Lower leg skin (tissue), 4 donors: ENCODE results near the gene ATP9A. TPM values are rescaled to one million over a fixed set of nuclear protein-coding genes. Genes with fewer than 3 reads are reported as not detected.
"Not testable (repeated sequence)": the region's sequence is repeated elsewhere in the genome, so short reads cannot be mapped to it uniquely, and the experiment has no call there.

Experiments
- DNase-seq, 2 donors: peaks; one replicate each; pipeline ENCODE4 v3.0.0-alpha.2; 2019; ENCODE audit warnings: low spot score in 2 of 2
- H3K4me3 ChIP-seq: fragments of 200-600 bp; sonication (generic); 2 replicates; pipeline ENCODE4 v1.5.1; 2017; ENCODE audit warnings: mild to moderate bottlenecking, low read depth; ENCODE audit not compliant: poor library complexity, severe bottlenecking
- POLR2A ChIP-seq, 2 donors: fragments of 450-650 bp; IDR thresholded peaks; one replicate each; pipeline ENCODE4 v1.6.1; 2016 to 2017; ENCODE audit warnings: antibody characterized with exemption in 2 of 2, mild to moderate bottlenecking in 1 of 2, moderate library complexity in 1 of 2
- WGBS, 2 donors: methylation state at CpG; one replicate each; pipeline ENCODE4 v1.1.5; 2018; 5-methylcytosine and 5-hydroxymethylcytosine counted together
- intact Hi-C: fragments of 100-400 bp; cut with DNase I; formaldehyde crosslinking; loops from one replicate; pipeline ENCODE4 v1.15.0; 2023; ENCODE audit warnings: low total_unique reads
- total RNA-seq, 4 donors: library from RNA; depleted of rRNA; stranded (reverse); fragments of >200 nt; gene quantifications; one replicate each; pipeline ENCODE4 v1.1.0, GENCODE V29; 2016
- TF ChIP-seq, protein P1 (sequence below), 3 donors: fragments of 450-650 bp; IDR thresholded peaks; one replicate each; pipeline ENCODE4 v1.5.1; 2016; ENCODE audit warnings: antibody characterized with exemption in 3 of 3, mild to moderate bottlenecking in 3 of 3, moderate library complexity in 2 of 3

The ATP9A gene
- total RNA-seq, 4 donors from 2014 or later: 14.1 to 23.6 (median 16.1) TPM

DNA sequence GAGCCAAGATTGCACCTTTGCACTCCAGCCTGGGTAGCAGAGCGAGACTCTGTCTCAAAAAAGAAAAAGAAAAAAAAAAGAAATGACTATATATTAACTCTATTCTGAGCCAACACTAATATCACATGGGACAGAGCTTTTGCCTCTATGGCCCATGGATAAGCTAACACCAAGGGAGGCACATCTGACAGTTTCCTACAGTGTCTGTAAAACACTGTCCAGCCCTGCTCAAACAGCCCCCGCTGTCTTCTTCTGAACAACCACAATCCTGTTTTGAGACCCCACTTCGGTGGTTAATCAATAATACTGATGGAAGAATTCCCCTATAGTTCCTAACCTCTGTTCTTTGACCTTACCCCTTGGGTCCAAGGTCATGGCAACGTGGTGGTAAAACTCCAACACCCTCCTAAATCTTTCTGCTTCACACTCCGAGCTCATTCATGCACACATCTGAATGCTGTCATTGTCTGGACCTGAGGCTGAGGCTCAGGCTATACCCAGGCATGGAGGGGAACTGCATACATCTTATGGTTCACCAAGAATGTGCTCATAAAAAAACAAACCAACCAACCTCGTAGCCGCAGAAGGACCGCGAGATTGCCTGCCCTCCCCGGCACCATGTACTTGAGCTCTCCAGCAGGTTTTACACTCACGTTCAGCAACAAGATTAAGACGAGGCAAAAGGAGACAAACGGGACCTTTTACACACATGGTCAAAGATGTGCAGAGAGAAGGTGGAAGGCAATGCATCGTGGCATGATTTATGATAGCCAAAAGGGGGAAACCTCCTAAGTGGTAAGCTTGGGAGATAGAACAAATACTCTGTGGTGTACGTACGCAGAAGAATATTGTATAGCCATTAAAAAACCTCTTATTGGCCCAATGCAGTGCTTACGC lies 120.3 kb downstream of the ATP9A start:
- no peak for DNase-seq
- no peak overlapping the region for H3K4me3 ChIP-seq
- WGBS, 2 donors: 80% methylated on average over 17 of the region's 17 CpGs
- intact Hi-C loops: no loop called here
- no peak for TF ChIP-seq POLR2A (IDR thresholded peaks at IDR 0.05)
- TF ChIP-seq, protein P1, sequence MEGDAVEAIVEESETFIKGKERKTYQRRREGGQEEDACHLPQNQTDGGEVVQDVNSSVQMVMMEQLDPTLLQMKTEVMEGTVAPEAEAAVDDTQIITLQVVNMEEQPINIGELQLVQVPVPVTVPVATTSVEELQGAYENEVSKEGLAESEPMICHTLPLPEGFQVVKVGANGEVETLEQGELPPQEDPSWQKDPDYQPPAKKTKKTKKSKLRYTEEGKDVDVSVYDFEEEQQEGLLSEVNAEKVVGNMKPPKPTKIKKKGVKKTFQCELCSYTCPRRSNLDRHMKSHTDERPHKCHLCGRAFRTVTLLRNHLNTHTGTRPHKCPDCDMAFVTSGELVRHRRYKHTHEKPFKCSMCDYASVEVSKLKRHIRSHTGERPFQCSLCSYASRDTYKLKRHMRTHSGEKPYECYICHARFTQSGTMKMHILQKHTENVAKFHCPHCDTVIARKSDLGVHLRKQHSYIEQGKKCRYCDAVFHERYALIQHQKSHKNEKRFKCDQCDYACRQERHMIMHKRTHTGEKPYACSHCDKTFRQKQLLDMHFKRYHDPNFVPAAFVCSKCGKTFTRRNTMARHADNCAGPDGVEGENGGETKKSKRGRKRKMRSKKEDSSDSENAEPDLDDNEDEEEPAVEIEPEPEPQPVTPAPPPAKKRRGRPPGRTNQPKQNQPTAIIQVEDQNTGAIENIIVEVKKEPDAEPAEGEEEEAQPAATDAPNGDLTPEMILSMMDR (IDR thresholded peaks at IDR 0.05): no peak

DNA sequence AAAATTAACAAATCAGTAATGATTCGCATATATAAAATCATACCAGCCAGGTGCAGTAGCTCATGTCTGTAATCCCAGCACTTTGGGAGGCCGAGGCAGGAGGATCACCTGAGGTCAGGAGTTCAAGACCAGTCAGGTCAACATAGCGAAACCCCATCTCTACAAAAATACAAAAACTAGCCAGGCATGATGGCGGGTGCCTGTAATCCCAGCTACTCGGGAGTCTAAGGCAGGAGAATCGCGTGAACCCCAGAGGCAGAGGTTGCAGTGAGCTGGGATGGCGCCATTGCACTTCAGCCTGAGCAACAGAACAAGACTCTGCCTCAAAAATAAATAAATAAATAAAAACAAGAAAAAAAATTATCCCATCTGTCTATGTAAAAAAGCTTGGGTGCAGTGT lies 124.4 kb downstream of the ATP9A start:
- intact Hi-C loops, DNase-seq, H3K4me3 ChIP-seq: not testable (repeated sequence)
- 92 to 96% methylated on average over 8 of the region's 8 CpGs for WGBS, 2 donors

DNA sequence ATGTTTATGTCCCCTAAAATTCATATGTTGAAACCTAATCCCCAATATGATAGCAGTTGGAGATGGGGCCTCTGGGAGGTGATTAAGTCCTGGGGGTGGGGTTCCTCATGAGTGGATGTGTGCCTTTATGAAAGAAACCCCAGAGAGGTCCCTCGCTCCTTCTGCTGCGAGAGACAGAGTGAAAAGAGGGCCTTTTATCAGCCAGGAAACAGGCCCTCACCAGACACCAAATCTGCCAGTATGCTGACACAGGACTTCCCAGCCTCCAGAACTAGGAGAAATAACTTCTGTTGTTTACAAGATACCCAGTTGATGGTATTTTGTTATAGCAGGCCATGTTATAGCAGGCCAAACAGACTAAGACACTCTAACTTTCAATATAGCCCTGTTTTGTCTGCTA lies 124.8 kb downstream of the ATP9A start:
- TF ChIP-seq, protein P1 (IDR thresholded peaks at IDR 0.05): no peak
- no peak for TF ChIP-seq POLR2A (IDR thresholded peaks at IDR 0.05)
- no peak overlapping the region for H3K4me3 ChIP-seq
- no peak for DNase-seq
- 47 to 72% methylated on average over 2 of the region's 2 CpGs for WGBS, 2 donors
- intact Hi-C loops: no loop called here

DNA sequence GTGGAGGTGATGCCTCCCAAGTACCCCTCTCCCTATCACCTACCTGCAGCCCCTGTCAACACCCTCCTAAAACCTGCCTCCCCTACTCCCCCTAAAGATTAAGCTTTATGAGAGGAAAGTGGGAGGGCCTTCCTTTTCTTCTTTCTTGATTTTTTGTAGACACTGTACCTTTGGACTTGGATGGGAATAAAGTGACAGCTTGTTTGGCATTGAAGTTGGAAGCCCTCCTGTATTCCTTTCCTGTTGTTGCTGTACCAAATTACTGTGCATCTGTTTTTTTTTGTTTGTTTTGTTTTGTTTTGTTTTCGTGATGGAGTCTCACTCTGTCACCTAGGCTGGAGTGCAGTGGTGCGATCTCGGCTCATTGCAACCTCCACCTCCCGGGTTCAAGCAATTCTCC lies 126.3 kb downstream of the ATP9A start:
- no peak for TF ChIP-seq POLR2A (IDR thresholded peaks at IDR 0.05)
- TF ChIP-seq, protein P1 (IDR thresholded peaks at IDR 0.05): no peak
- intact Hi-C loops: no loop called here
- WGBS, 2 donors: 93 to 94% methylated on average over 4 of the region's 4 CpGs
- no peak overlapping the region for H3K4me3 ChIP-seq
- DNase-seq: no peak

DNA sequence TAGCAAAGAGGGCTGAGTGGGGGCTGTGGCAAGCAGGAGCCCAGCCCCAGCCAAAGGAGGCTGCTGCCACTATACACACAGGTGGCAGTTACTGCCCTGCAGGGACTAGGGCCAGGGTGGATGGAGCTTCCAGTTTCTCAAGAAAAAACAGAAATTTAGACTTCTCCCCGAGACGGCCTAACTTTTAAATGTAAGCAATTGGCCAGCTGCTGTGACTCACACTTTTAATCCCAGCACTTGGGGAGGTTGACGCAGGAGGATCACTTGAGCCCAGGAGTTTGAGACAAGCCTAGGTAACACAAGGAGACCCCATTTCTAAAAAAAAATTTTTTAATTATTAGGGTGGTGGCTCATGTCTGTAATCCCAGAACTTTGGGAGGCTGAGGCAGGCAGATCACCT lies 127.4 kb downstream of the ATP9A start:
- WGBS, 2 donors: 67 to 87% methylated on average over 3 of the region's 3 CpGs
- DNase-seq: no peak
- TF ChIP-seq, protein P1 (IDR thresholded peaks at IDR 0.05): no peak
- intact Hi-C loops: no loop called here
- H3K4me3 ChIP-seq: no peak overlapping the region

DNA sequence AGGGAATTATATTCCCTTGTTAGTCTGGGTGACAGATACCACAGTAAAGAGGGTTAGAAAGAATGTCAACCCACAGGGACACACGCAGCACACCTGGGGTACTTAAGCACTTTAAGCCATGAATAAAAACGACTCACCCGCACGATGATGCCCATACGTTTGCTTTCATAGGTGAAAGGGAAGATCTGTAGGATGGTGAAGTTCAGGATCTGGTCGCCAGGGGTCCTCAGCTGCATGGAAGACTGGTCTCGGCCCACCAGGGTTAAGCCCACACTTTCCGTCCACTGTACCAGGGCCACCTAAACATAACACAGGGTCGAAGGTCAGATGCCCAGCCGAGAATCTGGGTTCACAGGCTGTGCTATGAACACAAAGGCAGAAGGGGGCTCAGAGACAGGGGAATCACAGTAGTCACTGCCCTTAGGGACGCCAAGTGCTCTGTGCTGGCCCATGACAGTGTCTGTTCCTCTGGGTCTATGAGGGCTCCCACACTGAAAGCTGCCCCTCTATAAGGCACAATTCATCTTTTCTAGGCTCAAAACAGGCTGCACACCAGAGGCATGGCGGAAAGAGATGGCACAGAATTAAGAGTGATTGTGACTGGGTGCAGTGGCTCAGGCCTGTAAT lies 128.9 kb downstream of the ATP9A start:
- intact Hi-C loops: no loop called here
- 28 to 37% methylated on average over 12 of the region's 12 CpGs for WGBS, 2 donors
- no peak overlapping the region for H3K4me3 ChIP-seq
- TF ChIP-seq, protein P1 (IDR thresholded peaks at IDR 0.05): no peak
- TF ChIP-seq POLR2A (IDR thresholded peaks at IDR 0.05): no peak
- peak; percentile 40 to 93 for DNase-seq
